ENCODE data around the gene ERICH3.

Gene ERICH3

DNA sequence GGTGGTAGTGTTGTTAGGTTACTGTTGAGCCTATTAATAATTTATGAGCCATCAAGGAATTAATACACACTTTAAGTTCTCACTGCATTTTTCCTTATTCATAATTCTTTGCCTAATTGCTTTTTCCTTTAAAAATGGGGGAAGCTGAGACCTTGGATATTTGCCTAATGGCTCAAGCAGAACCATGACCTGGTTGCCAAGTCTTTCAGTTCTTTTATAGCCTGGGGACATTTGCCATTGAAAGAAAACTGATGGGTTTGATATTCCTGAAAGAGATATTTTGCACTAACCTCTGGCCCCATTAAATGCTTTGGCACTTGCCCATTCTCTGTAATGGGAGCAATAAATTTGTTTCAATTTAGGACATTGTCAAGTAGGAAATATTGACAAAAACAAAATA, 142.7 kb downstream of the ERICH3 start:
- H3K9me3 ChIP-seq (ENCODE audit: insufficient read depth, low read depth, low read length) = no peaks in the 10 kb centered on the region
- H3K27me3 ChIP-seq (ENCODE audit: insufficient read depth, low read length) = no peaks in the 10 kb centered on the region
- no peaks in the 10 kb centered on the region; the same call in 1 of the 2 replicates for H3K4me1 ChIP-seq (ENCODE audit: insufficient read depth, low read length)
- no peak overlapping the region for H3K9ac ChIP-seq (ENCODE audit: low read depth, low read length)
- H3K27ac ChIP-seq (ENCODE audit: low read length) = no peak overlapping the region
- H3K36me3 ChIP-seq (ENCODE audit: insufficient read depth, low read depth, low read length) = no peaks in the 10 kb centered on the region
- H3K4me3 ChIP-seq (ENCODE audit: low read length) = no peak overlapping the region

DNA sequence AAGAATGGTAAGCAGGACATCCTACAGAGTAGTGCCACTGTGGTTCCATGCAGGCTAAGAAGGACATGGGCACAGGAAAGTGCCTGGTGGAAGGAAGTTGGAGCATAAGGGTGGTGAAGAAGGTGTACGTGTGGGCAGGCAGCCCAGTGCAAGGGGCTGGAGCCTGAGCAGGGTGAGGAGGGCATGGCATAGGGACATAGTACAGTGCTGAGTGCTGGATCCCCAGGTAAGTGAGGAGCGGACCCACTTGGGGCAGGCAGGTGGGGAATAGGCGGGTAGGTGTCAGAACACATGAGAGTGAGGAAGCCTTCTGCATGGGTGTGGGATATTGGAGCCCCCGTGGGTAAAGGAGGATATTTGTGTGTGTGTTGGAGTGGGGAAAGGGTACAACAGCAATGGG, 145.5 kb downstream of the ERICH3 start:
- H3K4me1 ChIP-seq (ENCODE audit: insufficient read depth, low read length) = peaks cover 25% of the 10 kb centered on the region
- H3K36me3 ChIP-seq (ENCODE audit: insufficient read depth, low read depth, low read length) = no peaks in the 10 kb centered on the region
- H3K27me3 ChIP-seq (ENCODE audit: insufficient read depth, low read length) = no peaks in the 10 kb centered on the region
- H3K9ac ChIP-seq (ENCODE audit: low read depth, low read length) = no peak overlapping the region
- no peak overlapping the region for H3K4me3 ChIP-seq (ENCODE audit: low read length)
- no peak overlapping the region for H3K27ac ChIP-seq (ENCODE audit: low read length)
- no peaks in the 10 kb centered on the region for H3K9me3 ChIP-seq (ENCODE audit: insufficient read depth, low read depth, low read length)

DNA sequence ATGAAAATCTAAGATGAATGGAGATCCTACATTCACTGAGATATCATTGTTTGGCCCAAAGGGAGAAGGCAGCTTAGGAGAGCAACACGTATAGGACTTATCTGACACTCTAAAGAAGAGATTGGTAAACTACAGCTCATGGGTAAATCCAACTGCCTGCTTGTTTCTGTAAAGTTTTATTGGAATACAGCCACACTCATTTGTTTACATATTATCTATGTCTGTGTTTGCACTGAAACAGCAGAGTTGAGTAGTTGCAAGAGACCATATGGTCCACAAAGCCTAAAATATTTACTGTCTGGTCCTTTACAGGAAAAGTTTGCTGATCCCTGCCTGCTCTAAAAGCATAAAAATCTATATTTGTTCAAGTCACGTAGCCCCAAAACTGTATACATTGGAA, 146.9 kb downstream of the ERICH3 start:
- Histone ChIP-seq H3K27ac (ENCODE audit: low read length) (no peak overlapping the region), H3K27me3 (ENCODE audit: insufficient read depth, low read length) (no peaks in the 10 kb centered on the region), H3K9ac (ENCODE audit: low read depth, low read length) (no peak overlapping the region), H3K9me3 (ENCODE audit: insufficient read depth, low read depth, low read length) (no peaks in the 10 kb centered on the region), H3K4me3 (ENCODE audit: low read length) (no peak overlapping the region), H3K4me1 (ENCODE audit: insufficient read depth, low read length) (peaks cover 40% of the 10 kb centered on the region), H3K36me3 (ENCODE audit: insufficient read depth, low read depth, low read length) (no peaks in the 10 kb centered on the region)

DNA sequence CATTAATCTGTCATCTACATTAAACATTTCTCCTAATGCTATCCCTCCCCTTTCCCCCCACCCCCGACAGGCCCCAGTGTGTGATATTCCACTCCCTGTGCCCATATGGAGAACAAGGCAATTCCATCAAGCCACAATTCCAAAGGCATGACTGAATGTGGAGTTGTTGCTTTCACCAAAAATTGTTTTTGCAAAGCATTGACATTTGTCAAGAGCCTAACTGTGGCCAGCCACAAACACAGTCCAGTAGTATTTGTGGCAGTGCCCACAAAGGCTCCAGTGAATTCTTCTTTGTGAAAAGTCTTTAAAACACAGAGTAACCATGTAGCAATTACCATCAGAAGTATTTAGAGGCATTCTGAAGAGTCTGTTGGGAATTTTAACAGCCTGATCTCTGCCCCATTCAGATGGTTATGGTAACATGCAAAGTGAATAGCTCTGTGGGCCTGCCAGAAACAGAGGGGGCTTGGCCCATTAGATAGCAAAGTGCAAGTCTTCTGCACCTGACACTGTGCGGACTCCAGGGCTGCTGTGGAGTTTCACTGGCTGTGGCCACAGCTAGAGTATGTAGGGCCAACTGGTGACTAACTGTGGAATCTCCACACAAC, 149.6 kb downstream of the ERICH3 start:
- Histone ChIP-seq H3K27ac (ENCODE audit: low read length) (no peak overlapping the region), H3K4me3 (ENCODE audit: low read length) (no peak overlapping the region), H3K9me3 (ENCODE audit: insufficient read depth, low read depth, low read length) (no peaks in the 10 kb centered on the region), H3K4me1 (ENCODE audit: insufficient read depth, low read length) (peaks cover 43% of the 10 kb centered on the region), H3K27me3 (ENCODE audit: insufficient read depth, low read length) (no peaks in the 10 kb centered on the region), H3K9ac (ENCODE audit: low read depth, low read length) (0 out of 2 replicates have a peak overlapping the region, but pooled peaks have one; percentile 25), H3K36me3 (ENCODE audit: insufficient read depth, low read depth, low read length) (no peaks in the 10 kb centered on the region)

DNA sequence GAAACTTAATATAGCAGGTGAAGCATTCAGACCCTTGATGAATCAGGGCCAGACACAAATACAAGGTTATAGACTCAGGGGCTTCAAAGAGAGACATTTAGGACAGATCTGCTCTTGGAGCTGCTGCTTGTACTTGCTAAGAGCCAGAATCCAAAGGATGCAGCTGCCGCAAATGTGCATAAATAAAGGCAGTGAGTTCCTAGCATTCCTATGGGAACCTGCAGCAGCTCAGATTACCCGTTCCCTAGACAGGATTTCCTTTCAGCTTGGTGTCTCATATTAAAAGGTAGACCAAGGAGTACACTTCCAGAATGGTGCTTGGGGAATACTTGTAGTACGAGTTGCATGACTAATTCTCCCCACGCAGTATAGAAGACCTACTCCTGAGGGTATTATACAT, 151.4 kb downstream of the ERICH3 start:
- Histone ChIP-seq H3K36me3 (ENCODE audit: insufficient read depth, low read depth, low read length) (no peaks in the 10 kb centered on the region), H3K9me3 (ENCODE audit: insufficient read depth, low read depth, low read length) (no peaks in the 10 kb centered on the region), H3K27me3 (ENCODE audit: insufficient read depth, low read length) (no peaks in the 10 kb centered on the region), H3K4me1 (ENCODE audit: insufficient read depth, low read length) (peaks cover 43% of the 10 kb centered on the region), H3K9ac (ENCODE audit: low read depth, low read length) (peak overlapping the region; percentile 28; the same call in 1 of the 2 replicates), H3K4me3 (ENCODE audit: low read length) (peak overlapping the region; percentile 37; the same call in 1 of the 2 replicates), H3K27ac (ENCODE audit: low read length) (peak overlapping the region; percentile 13)
